Dendritic cell treated with granulocyte-macrophage colony-stimulating factor and Interleukin-4, amounts not matched to agents 40 ng/mL and 50 ng/mL, for 4 days (primary cell): ENCODE measurements around the gene SRSF1.
"Not testable (repeated sequence)": the region's sequence is repeated elsewhere in the genome, so short reads cannot be mapped to it uniquely, and the experiment has no call there.

Experiments
- H3K27ac Mint-ChIP-seq: one replicate; pipeline ENCODE4 v1.8.0; 2022; ENCODE audit warnings: mild to moderate bottlenecking, mixed read lengths
- H3K27me3 Mint-ChIP-seq: one replicate; pipeline ENCODE4 v1.8.0; 2022; ENCODE audit warnings: mild to moderate bottlenecking, mixed read lengths
- H3K36me3 Mint-ChIP-seq: one replicate; pipeline ENCODE4 v1.8.0; 2022; ENCODE audit warnings: low read depth, mixed read lengths
- H3K4me1 Mint-ChIP-seq: one replicate; pipeline ENCODE4 v1.8.0; 2022; ENCODE audit warnings: low read depth, mixed read lengths
- H3K4me3 Mint-ChIP-seq: one replicate; pipeline ENCODE4 v1.8.0; 2022; ENCODE audit warnings: mild to moderate bottlenecking, moderate library complexity, mixed read lengths
- H3K9me3 Mint-ChIP-seq: one replicate; pipeline ENCODE4 v1.8.0; 2022; ENCODE audit warnings: mixed read lengths
- intact Hi-C: fragments of 100-400 bp; cut with micrococcal nuclease; formaldehyde crosslinking; loops from one replicate; pipeline ENCODE4 v1.15.0; 2022

Gene SRSF1, protein sequence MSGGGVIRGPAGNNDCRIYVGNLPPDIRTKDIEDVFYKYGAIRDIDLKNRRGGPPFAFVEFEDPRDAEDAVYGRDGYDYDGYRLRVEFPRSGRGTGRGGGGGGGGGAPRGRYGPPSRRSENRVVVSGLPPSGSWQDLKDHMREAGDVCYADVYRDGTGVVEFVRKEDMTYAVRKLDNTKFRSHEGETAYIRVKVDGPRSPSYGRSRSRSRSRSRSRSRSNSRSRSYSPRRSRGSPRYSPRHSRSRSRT

DNA sequence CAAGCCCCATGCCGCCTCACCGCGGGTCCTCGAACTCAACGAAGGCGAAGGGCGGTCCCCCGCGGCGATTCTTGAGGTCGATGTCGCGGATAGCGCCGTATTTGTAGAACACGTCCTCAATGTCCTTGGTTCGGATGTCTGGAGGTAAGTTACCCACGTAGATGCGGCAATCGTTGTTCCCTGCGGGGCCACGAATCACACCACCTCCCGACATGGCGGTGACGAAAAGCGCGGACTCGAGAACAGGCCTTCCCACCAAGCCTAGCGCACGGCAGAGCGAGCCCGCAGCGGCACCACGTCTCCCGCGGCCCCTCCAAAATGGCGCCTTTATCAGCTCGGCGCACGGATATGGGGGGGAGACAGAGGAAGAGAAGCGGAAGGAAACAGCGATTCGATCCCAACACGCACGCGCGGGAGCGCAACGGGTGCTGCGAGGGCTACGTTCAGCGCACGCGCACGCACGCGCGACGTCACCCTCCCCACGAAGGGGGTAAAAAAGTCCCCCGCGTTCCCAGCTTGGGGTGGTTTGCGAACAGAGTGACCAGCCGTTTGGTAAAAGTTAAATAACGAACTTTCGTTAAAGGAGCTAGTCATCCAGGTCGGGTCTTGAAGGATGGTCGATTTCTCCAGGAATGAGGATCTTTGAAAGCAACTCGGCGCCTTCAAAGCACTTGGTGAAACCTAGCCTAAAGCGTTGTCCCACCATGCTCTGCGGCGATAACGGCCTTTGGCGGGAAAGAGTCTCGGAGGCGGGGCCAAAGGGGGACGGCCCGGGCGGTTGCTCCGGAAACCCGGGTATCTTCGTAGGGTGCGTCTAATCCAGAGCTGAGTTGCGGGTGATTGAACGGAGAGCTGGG, at the start of gene SRSF1:
Gene SRSF1, minus strand, starts transcription at position 323 of the 857 bp plus-strand sequence. Its CDS starts 109 bp downstream, at position 214.
- H3K9me3 Mint-ChIP-seq = no peaks in the 10 kb centered on the region
- H3K27me3 Mint-ChIP-seq = no peaks in the 10 kb centered on the region
- peak within 1 kb of the TSS; percentile 97 for H3K4me3 Mint-ChIP-seq
- peak within 1 kb of the TSS; percentile 96 for H3K27ac Mint-ChIP-seq
- intact Hi-C loops = loop anchor here (2.0 kb wide), 1 partner anchor 78 kb away; no protein-coding TSS in a partner anchor
- H3K4me1 Mint-ChIP-seq = peaks cover 36% of the 10 kb centered on the region
- peaks cover 53% of the 10 kb centered on the region for H3K36me3 Mint-ChIP-seq

DNA sequence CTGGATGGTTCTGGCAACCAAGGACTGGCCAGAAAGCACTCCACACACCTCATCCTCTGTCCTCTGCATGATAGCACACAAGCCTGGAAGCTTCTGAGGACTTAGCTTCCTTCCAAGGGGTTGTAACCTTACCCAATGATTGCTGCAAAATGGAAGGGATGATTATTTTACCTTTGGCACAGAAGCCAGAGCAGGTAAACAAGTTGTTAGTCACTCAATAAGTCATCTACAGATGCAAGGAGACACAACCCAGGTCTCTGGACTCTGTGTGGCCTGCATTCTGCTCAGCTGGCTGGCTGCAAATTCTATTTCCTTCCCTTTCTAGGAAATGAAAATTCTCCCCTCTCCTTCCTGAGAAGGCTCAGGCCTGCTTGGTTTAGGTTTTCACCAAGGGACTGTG, 49.4 kb upstream of the SRSF1 start:
- Mint-ChIP-seq H3K4me1 (peaks cover 3% of the 10 kb centered on the region), H3K27ac (no peak overlapping the region), H3K36me3 (no peaks in the 10 kb centered on the region), H3K4me3 (no peak overlapping the region), H3K9me3 (no peaks in the 10 kb centered on the region), H3K27me3 (peaks cover 20% of the 10 kb centered on the region)
- intact Hi-C loops = no loop called here

DNA sequence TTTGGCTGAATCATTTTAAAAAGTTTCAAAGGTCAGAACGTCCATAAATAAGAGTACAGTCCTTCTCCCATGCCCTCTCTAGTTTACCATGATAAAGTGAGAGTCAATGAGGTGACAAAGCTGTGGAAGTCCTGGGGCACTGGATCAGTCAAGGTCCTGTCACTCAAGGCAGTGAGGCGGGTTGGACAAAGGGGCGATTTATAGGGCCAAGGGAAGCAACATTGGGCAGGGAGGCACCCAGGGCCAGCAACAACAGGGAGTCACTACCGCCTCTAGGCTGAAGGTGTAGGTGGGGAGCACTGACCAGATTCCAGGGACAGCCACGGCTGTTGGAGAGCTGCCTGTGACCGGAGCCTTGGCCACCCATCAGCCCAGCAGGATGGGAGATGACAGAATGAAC, 47.6 kb upstream of the SRSF1 start:
- no peaks in the 10 kb centered on the region for H3K9me3 Mint-ChIP-seq
- no peak overlapping the region for H3K4me3 Mint-ChIP-seq
- peaks cover 20% of the 10 kb centered on the region for H3K27me3 Mint-ChIP-seq
- no peak overlapping the region for H3K27ac Mint-ChIP-seq
- intact Hi-C loops = no loop called here
- peaks cover 9% of the 10 kb centered on the region for H3K4me1 Mint-ChIP-seq
- H3K36me3 Mint-ChIP-seq = no peaks in the 10 kb centered on the region

DNA sequence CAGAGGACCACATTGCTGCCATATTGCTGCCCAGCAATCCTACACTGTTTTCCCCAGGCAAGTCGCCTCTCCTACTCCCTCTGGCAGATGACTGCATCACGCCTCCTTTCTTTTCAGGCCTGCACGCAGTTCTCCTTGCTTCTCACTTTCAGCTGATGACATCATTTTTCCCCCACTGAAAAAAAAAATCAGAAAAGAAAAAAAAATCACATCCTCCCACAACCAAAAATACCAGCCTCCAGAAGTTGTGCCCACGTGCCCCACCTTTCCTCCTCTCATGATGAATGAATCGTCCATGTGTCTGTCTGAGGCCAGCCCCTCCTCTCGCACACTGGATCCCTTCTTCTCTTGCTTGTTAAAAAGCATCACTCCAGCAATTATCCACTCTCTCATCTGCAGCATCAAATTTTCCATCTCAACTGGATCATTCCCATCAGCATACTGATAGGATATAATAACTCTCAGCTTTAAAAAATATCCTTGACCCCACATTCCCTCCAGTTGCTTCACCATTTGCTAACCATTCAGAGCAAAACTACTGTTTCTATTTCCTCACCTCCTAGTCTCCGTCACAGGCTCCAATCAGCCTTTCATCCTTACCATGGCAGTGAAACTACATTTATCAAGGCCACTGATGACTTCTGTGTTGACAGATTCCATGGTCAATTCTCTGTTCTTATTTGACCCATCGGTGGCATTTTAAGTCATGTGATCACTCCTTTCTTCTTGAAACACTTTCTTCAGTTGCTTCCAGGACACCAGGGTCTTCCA, 46.1 kb upstream of the SRSF1 start:
- Mint-ChIP-seq H3K36me3 (no peaks in the 10 kb centered on the region), H3K4me3 (no peak overlapping the region), H3K27me3 (peaks cover 19% of the 10 kb centered on the region), H3K27ac (no peak overlapping the region), H3K4me1 (peaks cover 9% of the 10 kb centered on the region), H3K9me3 (no peaks in the 10 kb centered on the region)
- intact Hi-C loops = no loop called here

DNA sequence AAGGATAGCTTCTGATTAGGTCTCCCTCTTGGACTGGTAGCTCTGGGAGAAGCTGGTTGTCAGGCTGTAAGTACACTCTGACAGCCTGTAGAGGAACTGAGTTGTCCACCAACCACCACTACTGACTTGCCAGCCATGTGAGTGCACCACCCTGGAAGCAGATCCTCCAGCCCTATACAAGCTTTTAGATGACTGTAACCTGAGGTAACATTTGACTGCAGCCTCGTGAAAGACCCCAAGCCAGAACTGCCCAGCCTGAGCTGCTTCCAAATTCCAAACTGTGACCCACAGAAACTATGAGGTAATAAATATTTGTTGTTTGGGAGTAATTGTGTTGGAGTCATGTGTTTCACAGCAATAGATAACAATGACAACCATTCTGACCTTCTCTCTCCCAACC, 45.4 kb upstream of the SRSF1 start:
- no peaks in the 10 kb centered on the region for H3K36me3 Mint-ChIP-seq
- H3K4me3 Mint-ChIP-seq = no peak overlapping the region
- peaks cover 17% of the 10 kb centered on the region for H3K27me3 Mint-ChIP-seq
- intact Hi-C loops = no loop called here
- H3K27ac Mint-ChIP-seq = no peak overlapping the region
- peaks cover 9% of the 10 kb centered on the region for H3K4me1 Mint-ChIP-seq
- no peaks in the 10 kb centered on the region for H3K9me3 Mint-ChIP-seq

DNA sequence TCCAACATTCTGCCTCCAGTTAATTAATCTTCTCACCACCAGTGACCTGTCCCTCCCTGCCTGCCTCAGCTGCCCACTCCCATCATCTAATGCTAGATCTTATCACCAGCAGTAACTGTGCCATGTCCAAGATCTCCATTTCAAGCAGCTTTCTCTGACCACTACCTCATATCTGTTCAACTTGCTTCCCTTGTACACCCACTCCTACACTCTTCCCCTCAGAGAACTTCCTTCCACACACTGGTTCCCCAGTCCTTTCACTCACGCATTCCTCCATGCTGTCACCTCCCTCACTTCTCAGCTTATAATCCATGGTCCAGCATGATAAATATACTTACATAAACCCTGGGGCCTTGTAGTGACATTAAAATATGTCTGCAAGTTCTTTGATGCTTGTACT, 44.4 kb upstream of the SRSF1 start:
- intact Hi-C loops = no loop called here
- Mint-ChIP-seq H3K4me1 (peaks cover 9% of the 10 kb centered on the region), H3K36me3 (no peaks in the 10 kb centered on the region), H3K4me3 (no peak overlapping the region), H3K27me3 (peaks cover 16% of the 10 kb centered on the region), H3K9me3 (no peaks in the 10 kb centered on the region), H3K27ac (no peak overlapping the region)

DNA sequence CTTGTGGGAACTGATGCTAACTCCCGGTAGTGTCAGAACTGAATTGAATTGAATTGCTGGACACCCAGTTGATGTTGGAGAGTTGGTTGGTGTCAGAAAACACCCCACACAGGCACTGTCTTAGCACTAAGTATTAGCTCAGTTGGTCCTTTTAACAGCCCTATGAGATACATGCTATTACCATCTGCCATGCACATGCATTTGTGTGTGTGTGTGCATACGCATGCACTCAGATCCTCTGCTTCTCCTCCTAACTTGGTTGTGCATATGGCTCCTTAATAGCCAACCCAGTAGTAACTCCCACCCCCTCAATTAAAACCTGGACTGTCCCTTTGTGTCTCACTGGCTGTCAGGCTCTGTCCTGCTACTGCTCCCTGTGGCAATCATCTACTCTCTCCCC, 43.9 kb upstream of the SRSF1 start:
- no peaks in the 10 kb centered on the region for H3K36me3 Mint-ChIP-seq
- no peaks in the 10 kb centered on the region for H3K9me3 Mint-ChIP-seq
- H3K27ac Mint-ChIP-seq = no peak overlapping the region
- no peak overlapping the region for H3K4me3 Mint-ChIP-seq
- intact Hi-C loops = no loop called here
- H3K4me1 Mint-ChIP-seq = peaks cover 9% of the 10 kb centered on the region
- H3K27me3 Mint-ChIP-seq = peaks cover 18% of the 10 kb centered on the region

DNA sequence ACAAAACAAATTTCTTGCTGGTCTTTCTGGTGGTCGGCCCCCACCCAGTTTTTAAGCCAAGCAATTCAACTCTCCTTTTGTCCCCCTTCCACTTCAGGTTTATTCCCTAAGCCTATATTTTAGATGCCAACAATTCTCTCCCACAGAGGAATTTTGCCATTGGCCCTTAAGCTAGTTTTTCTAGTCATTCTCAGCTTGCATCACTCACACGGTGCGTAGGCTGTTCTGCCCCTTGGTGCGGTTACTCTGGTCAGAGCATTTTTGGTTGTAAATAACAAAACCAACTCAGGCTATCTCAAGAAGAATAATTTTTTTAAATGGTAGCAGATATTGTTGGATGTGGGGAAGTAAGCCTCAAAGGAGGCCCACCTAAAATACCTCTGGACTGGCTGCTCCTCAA, 42.5 kb upstream of the SRSF1 start:
- peaks cover 9% of the 10 kb centered on the region for H3K4me1 Mint-ChIP-seq
- no peak overlapping the region for H3K4me3 Mint-ChIP-seq
- H3K36me3 Mint-ChIP-seq = no peaks in the 10 kb centered on the region

DNA sequence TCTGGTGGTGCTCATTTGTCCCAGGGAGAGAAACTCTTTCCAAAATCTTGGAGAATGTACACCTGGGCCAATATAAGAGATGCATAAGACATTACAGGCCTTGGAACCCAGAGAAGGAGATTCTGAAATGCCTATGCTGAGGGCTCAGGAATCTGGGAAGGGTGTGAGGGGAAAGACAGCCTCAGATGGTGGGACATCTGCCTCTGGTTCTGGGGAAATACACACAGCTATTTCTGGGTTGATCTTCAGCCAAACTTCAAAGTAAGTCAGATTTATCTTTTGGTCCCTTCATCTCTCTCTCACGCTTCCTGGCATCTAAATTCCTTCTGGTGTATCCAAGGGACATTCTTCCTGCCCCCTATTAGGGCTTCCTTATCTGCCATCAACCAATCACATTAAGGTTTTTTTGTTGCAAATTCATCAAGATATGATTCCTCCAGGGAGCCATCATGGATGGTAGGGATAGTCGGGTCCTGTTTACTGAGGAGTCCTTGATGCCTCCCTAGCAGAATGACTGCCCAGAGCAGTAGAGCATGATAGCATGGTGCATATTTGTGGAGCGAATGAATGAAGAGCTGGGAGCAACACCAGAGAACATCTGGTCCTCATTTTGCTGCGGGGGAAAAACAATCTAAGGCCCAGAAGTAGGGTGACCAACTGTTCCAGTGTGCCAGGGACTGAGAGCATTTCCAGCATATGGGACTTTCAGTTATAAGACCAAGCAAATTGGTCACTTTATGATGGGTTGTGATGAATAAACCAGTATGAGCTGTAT, 40.5 kb upstream of the SRSF1 start:
- Mint-ChIP-seq H3K27me3 (peaks cover 11% of the 10 kb centered on the region), H3K27ac (no peak overlapping the region), H3K4me3 (no peak overlapping the region), H3K4me1 (peaks cover 9% of the 10 kb centered on the region), H3K36me3 (no peaks in the 10 kb centered on the region), H3K9me3 (no peaks in the 10 kb centered on the region)
- intact Hi-C loops = no loop called here

More for the DNA sequence above, 42.5 kb upstream of the SRSF1 start:
- intact Hi-C loops = no loop called here
- Mint-ChIP-seq H3K27me3 (peaks cover 17% of the 10 kb centered on the region), H3K27ac (no peak overlapping the region), H3K9me3 (no peaks in the 10 kb centered on the region)

DNA sequence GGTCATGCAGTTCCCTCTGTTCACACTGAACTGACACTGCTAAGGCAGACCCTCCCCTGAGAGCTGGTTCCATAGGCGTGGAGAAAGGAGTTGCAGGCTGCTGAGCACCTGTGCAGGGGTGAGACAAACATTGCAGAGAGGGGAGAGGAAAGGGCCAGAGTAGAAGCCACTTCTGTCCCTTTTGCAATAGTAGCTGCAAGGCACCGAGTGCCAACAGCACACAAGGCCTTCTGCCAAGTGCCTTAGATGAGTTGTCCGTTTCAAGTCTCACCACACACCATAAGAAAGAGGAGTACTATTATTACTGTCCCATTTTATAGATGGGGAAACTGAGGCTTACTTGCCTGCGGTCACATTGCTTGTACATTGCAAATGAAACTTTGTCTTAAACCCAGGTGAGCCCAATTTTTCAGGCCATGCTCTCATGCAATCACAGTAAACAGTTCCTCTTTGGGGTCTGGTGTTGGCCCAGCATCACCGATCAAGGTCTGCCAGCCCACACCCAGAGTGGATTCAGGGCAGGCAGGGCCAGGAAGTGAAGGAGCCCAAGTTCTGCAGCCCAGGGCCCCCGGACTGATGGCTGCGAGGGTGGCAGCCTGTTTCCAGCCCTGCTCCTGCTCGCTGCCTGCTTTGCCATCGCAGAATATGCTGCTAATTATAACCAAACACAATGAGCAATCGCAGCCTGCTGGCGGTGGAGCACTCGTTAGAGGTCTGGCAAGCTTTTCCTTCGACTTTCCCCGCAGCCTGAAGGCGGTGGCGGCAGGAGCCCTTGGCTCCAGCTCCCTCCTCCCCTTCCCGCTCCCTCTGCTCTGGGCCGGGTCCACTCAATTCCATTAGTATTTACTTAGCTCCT, 39.4 kb upstream of the SRSF1 start:
- intact Hi-C loops = no loop called here

DNA sequence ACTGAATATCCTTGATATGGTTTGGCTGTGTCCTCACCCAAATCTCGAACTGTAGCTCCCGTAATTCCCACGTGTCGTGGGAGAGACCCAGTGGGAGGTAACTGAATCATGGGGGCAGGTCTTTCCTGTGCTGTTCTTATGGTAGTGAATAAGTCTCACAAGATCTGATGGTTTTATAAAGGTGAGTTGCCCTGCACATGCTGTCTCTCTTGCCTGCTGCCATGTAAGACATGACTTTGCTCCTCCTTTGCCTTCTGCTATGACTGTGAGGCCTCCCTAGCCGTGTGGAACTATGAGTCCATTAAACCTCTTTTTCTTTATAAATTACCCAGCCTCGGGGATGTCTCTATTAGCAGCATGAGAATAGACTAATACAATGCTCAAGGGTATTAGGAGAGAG, 37.2 kb upstream of the SRSF1 start:
- H3K4me1 Mint-ChIP-seq, intact Hi-C loops, H3K36me3 Mint-ChIP-seq, H3K27ac Mint-ChIP-seq, H3K9me3 Mint-ChIP-seq, H3K4me3 Mint-ChIP-seq: not testable (repeated sequence)
- H3K27me3 Mint-ChIP-seq = peaks cover 23% of the 10 kb centered on the region

More for the DNA sequence above, 39.4 kb upstream of the SRSF1 start:
- no peak overlapping the region for H3K27ac Mint-ChIP-seq
- H3K4me1 Mint-ChIP-seq = peaks cover 6% of the 10 kb centered on the region
- H3K27me3 Mint-ChIP-seq = peaks cover 15% of the 10 kb centered on the region
- H3K4me3 Mint-ChIP-seq = no peak overlapping the region
- no peaks in the 10 kb centered on the region for H3K36me3 Mint-ChIP-seq
- no peaks in the 10 kb centered on the region for H3K9me3 Mint-ChIP-seq

DNA sequence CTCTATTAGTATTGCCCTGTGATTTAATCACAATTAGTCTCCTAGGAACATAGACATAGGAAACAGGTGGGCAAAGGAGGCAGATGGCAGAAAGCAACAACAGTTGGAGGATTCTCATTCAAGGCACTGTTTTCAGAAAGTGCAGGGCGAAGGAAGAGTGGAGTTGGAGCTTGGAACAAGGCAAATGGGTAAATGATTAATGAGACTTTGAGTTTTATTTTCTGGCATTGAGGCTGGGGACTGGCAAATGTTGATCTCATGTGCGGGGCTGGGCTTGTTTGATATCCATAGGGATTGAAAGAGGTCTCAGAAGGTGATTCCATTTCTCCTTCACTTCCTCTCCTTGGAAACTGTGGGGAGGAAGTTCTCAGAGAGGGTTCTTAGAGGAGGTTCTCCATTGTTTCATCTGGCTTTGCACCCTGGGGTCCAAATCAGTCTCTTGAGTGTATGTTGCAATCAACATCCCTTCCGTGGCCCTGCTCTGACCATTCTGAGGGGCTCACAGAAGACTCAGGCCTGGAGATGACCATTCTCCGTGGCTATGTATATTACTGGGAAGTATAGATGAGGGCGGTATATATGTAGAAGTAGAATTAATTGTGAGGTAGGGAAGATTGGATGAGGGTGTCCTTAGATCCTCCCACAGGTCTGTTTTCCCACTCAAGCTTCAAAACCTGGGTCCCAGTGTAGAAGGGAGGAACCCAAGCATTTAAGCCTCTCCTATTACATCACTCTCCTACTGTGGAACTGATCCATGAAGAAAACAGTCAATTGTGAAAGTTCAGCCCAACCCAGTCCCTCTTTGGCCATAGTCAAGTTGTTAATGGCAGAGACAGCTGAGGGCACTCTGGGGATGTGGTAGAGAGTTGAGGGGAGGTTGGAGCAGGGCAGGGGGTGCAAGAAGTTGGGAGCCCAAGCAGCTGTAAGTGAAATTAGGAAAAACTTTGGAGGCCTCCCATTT, 36.5 kb upstream of the SRSF1 start:
- intact Hi-C loops = no loop called here
- no peaks in the 10 kb centered on the region for H3K9me3 Mint-ChIP-seq

More for the DNA sequence above, 36.5 kb upstream of the SRSF1 start:
- peaks cover 25% of the 10 kb centered on the region for H3K27me3 Mint-ChIP-seq
- no peak overlapping the region for H3K4me3 Mint-ChIP-seq
- H3K4me1 Mint-ChIP-seq = no peaks in the 10 kb centered on the region
- H3K36me3 Mint-ChIP-seq = no peaks in the 10 kb centered on the region
- no peak overlapping the region for H3K27ac Mint-ChIP-seq
